Measurements from ENCODE around the gene FDX1. TPM values are rescaled to one million over a fixed set of nuclear protein-coding genes. Genes with fewer than 3 reads are reported as not detected.

FDX1 gene
- total RNA-seq, 2 donors from 2014 or later: 12.8 to 21.2 TPM

GRCh38 chr11:110447897-110448745 is 18.4 kb downstream of the FDX1 start:
- TF ChIP-seq POLR2A (IDR thresholded peaks at IDR 0.05) (no peak), CTCF (IDR thresholded peaks at IDR 0.05) (peak; percentile 18 to 63 (median 58))
- H3K27me3 ChIP-seq (replicated peaks; ENCODE audit: insufficient read depth): no peaks in the 10 kb centered on the region
- no peaks in the 10 kb centered on the region for H3K36me3 ChIP-seq
- DNase-seq (ENCODE audit: low spot score): no peak
- H3K4me1 ChIP-seq (replicated peaks): no peaks in the 10 kb centered on the region
- no peak overlapping the region for H3K4me3 ChIP-seq
- H3K27ac ChIP-seq: no peak overlapping the region
- H3K9me3 ChIP-seq: no peaks in the 10 kb centered on the region
- 38% methylated on average over 5 of the region's 5 CpGs for WGBS
- intact Hi-C loops (cut with DNase I): loop anchor here (5.0 to 10.0 kb wide), 2 partner anchors 784 to 997 kb away; no protein-coding TSS in a partner anchor

- no peak for DNase-seq (ENCODE audit: low spot score)
- Histone ChIP-seq H3K27ac (no peak overlapping the region), H3K4me1 (replicated peaks) (no peaks in the 10 kb centered on the region), H3K36me3 (no peaks in the 10 kb centered on the region), H3K9me3 (no peaks in the 10 kb centered on the region), H3K27me3 (replicated peaks; ENCODE audit: insufficient read depth) (no peaks in the 10 kb centered on the region), H3K4me3 (no peak overlapping the region)
- intact Hi-C loops (cut with DNase I): no loop called here
- 91% methylated on average over 2 of the region's 2 CpGs for WGBS
- TF ChIP-seq POLR2AphosphoS5 (IDR thresholded peaks at IDR 0.05): no peak
- no peak for TF ChIP-seq POLR2A (IDR thresholded peaks at IDR 0.05)
- no peak for TF ChIP-seq CTCF (IDR thresholded peaks at IDR 0.05)
Measured at GRCh38 chr11:110450246-110450645, 20.5 kb downstream of the FDX1 start.

- Histone ChIP-seq H3K4me3 (no peak overlapping the region), H3K9me3 (no peaks in the 10 kb centered on the region), H3K36me3 (no peaks in the 10 kb centered on the region), H3K27ac (no peak overlapping the region), H3K4me1 (replicated peaks) (no peaks in the 10 kb centered on the region), H3K27me3 (replicated peaks; ENCODE audit: insufficient read depth) (no peaks in the 10 kb centered on the region)
- intact Hi-C loops (cut with DNase I): no loop called here
- TF ChIP-seq CTCF (IDR thresholded peaks at IDR 0.05) (no peak), POLR2A (IDR thresholded peaks at IDR 0.05) (no peak), POLR2AphosphoS5 (IDR thresholded peaks at IDR 0.05) (no peak)
- 100% methylated on average over 2 of the region's 2 CpGs for WGBS
- no peak for DNase-seq (ENCODE audit: low spot score)
Measured at GRCh38 chr11:110452720-110453119, 23.0 kb downstream of the FDX1 start.

GRCh38 chr11:110453684-110454354 is 24.1 kb downstream of the FDX1 start:
- Histone ChIP-seq H3K4me3 (no peak overlapping the region), H3K9me3 (no peaks in the 10 kb centered on the region), H3K36me3 (no peaks in the 10 kb centered on the region), H3K27ac (no peak overlapping the region), H3K4me1 (replicated peaks) (no peaks in the 10 kb centered on the region), H3K27me3 (replicated peaks; ENCODE audit: insufficient read depth) (no peaks in the 10 kb centered on the region)
- TF ChIP-seq POLR2A (IDR thresholded peaks at IDR 0.05): no peak
- no peak for TF ChIP-seq POLR2AphosphoS5 (IDR thresholded peaks at IDR 0.05)
- no peak for TF ChIP-seq CTCF (IDR thresholded peaks at IDR 0.05)
- DNase-seq (ENCODE audit: low spot score): no peak
- 53% methylated on average over 5 of the region's 5 CpGs for WGBS
- intact Hi-C loops (cut with DNase I): no loop called here
